ENCODE results near the gene PCNX3. TPM values are rescaled to one million over a fixed set of nuclear protein-coding genes. Genes with fewer than 3 reads are reported as not detected.

The PCNX3 gene
- total and polyA plus RNA-seq, 2 of the 4 experiments (the other 2 are of a cell fraction), result 5.6 to 33.2 TPM

GRCh38 chr11:65672982-65673381 lies 57.4 kb downstream of the PCNX3 start:
- Histone ChIP-seq H3K4me1 (ENCODE audit: control insufficient read depth, insufficient read depth, low read length) (no peaks in the 10 kb centered on the region), H2AK9ac (replicated peaks; ENCODE audit: low read depth, low read length, poor library complexity) (no peak overlapping the region), H3K56ac (ENCODE audit: extremely low read depth, insufficient read depth, low read length) (no peak overlapping the region), H3K79me1 (ENCODE audit: low read depth in 1 of 2, low read length in 2 of 2) (no peaks in the 10 kb centered on the region), H3K4ac (ENCODE audit: low read depth, low read length) (no peak overlapping the region), H3K9me1 (ENCODE audit: insufficient read depth, low read length) (no peaks in the 10 kb centered on the region), H3K27me3 (ENCODE audit: control insufficient read depth, insufficient read depth, low read length) (no peaks in the 10 kb centered on the region), H3K4me2 (ENCODE audit: low read depth, low read length) (no peak overlapping the region), H2BK120ac (ENCODE audit: low read depth, low read length) (no peak overlapping the region), H2AK5ac (ENCODE audit: low read depth, low read length) (no peak overlapping the region), H3K9ac (ENCODE audit: low read depth, low read length) (no peak overlapping the region), H3K18ac (ENCODE audit: low read depth, low read length) (no peak overlapping the region), H2BK15ac (ENCODE audit: low read depth, low read length) (no peak overlapping the region), H3K14ac (replicated peaks; ENCODE audit: low read depth, low read length) (no peak overlapping the region), H3K9me3 (ENCODE audit: control insufficient read depth, insufficient read depth, low read length) (no peaks in the 10 kb centered on the region), H4K5ac (ENCODE audit: low read depth, low read length) (no peak overlapping the region), H3K23ac (ENCODE audit: low read depth, low read length) (no peak overlapping the region), H2BK5ac (ENCODE audit: low read depth, low read length, poor library complexity, severe bottlenecking) (no peak overlapping the region), H3K36me3 (ENCODE audit: control insufficient read depth, insufficient read depth, low read length) (no peaks in the 10 kb centered on the region), H2AFZ (replicated peaks; ENCODE audit: low read length, poor library complexity) (no peak overlapping the region), H4K8ac (ENCODE audit: low read depth in 2 of 2, low read length in 2 of 2) (no peak overlapping the region), H2BK20ac (ENCODE audit: low read depth, low read length) (no peak overlapping the region), H4K20me1 (ENCODE audit: insufficient read depth, low read length) (no peaks in the 10 kb centered on the region), H4K91ac (ENCODE audit: insufficient read depth, low read depth, low read length) (no peak overlapping the region), H3K27ac (ENCODE audit: insufficient read depth, low read length) (no peak overlapping the region), H3K4me3 (ENCODE audit: insufficient read depth, low read depth, low read length) (no peak overlapping the region)
- intact Hi-C loops (cut with micrococcal nuclease) (no loop called here), dilution Hi-C loops (cut with HindIII; ENCODE audit: low sequenced_read_pairs, unreplicated experiment) (no loop called here), in situ Hi-C loops (cut with MboI; ENCODE audit: low sequenced_read_pairs) (no loop called here)
- no peak for TF ChIP-seq POLR2A (IDR thresholded peaks at IDR 0.05; ENCODE audit: low read depth, low read length)
- no peak for TF ChIP-seq BHLHE40 (IDR thresholded peaks at IDR 0.05; ENCODE audit: low read depth, low read length)
- TF ChIP-seq RFX5 (IDR thresholded peaks at IDR 0.05; ENCODE audit: low read depth, low read length), result no peak
- no peak for TF ChIP-seq RAD21 (IDR thresholded peaks at IDR 0.05; ENCODE audit: low read length)
- no peak for TF ChIP-seq MAFK (IDR thresholded peaks at IDR 0.05; ENCODE audit: low read depth, low read length)
- no peak for TF ChIP-seq MAZ (IDR thresholded peaks at IDR 0.05; ENCODE audit: borderline replicate concordance, low read depth, low read length)
- no peak for TF ChIP-seq FOS (IDR thresholded peaks at IDR 0.05; ENCODE audit: low read depth, low read length)
- no peak for TF ChIP-seq MXI1 (IDR thresholded peaks at IDR 0.05; ENCODE audit: borderline replicate concordance, low read depth, low read length)
- TF ChIP-seq USF2 (IDR thresholded peaks at IDR 0.05; ENCODE audit: low read depth, low read length), result no peak
- TF ChIP-seq RCOR1 (IDR thresholded peaks at IDR 0.05; ENCODE audit: insufficient replicate concordance, low read length), result no peak
- TF ChIP-seq CHD1 (IDR thresholded peaks at IDR 0.05; ENCODE audit: low read depth, low read length), result no peak
- TF ChIP-seq CTCF (conservative IDR thresholded peaks at IDR 0.05; ENCODE audit: low read depth, low read length), result no peak
- TF ChIP-seq CEBPB (IDR thresholded peaks at IDR 0.05; ENCODE audit: low read depth, low read length), result no peak
- no peak for TF ChIP-seq NFE2L2 (IDR thresholded peaks at IDR 0.05; ENCODE audit: low read depth, low read length)
- no peak for TF ChIP-seq SMC3 (IDR thresholded peaks at IDR 0.05; ENCODE audit: low read depth, low read length)
- no peak for TF ChIP-seq ELK1 (IDR thresholded peaks at IDR 0.05; ENCODE audit: borderline replicate concordance, low read depth, low read length)
- ChIA-PET POLR2A (ENCODE audit: unreplicated experiment) (no interaction called here), CTCF (interaction anchor here (0.6 kb wide), 1 partner anchor 106 kb away, joined by 3 read pairs; no protein-coding TSS in a partner anchor)
- DNase-seq (no peak), ATAC-seq (ENCODE audit: low read depth) (no peak)
- BruUV-seq (replicated peaks), result no TSS peak
- WGBS, 2 experiments (ENCODE audit: extremely low coverage in 2 of 2, insufficient read length in 1 of 2), result no CpG with 5 or more reads among the region's 2 CpGs
